Measurements from ENCODE around the gene NADSYN1.

- no peak for TF ChIP-seq EP300 (conservative IDR thresholded peaks at IDR 0.05; ENCODE audit: poor library complexity, severe bottlenecking)
- TF ChIP-seq, protein P1, sequence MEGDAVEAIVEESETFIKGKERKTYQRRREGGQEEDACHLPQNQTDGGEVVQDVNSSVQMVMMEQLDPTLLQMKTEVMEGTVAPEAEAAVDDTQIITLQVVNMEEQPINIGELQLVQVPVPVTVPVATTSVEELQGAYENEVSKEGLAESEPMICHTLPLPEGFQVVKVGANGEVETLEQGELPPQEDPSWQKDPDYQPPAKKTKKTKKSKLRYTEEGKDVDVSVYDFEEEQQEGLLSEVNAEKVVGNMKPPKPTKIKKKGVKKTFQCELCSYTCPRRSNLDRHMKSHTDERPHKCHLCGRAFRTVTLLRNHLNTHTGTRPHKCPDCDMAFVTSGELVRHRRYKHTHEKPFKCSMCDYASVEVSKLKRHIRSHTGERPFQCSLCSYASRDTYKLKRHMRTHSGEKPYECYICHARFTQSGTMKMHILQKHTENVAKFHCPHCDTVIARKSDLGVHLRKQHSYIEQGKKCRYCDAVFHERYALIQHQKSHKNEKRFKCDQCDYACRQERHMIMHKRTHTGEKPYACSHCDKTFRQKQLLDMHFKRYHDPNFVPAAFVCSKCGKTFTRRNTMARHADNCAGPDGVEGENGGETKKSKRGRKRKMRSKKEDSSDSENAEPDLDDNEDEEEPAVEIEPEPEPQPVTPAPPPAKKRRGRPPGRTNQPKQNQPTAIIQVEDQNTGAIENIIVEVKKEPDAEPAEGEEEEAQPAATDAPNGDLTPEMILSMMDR (IDR thresholded peaks at IDR 0.05; ENCODE audit: poor library complexity, severe bottlenecking) = no peak
- TF ChIP-seq, protein P2, sequence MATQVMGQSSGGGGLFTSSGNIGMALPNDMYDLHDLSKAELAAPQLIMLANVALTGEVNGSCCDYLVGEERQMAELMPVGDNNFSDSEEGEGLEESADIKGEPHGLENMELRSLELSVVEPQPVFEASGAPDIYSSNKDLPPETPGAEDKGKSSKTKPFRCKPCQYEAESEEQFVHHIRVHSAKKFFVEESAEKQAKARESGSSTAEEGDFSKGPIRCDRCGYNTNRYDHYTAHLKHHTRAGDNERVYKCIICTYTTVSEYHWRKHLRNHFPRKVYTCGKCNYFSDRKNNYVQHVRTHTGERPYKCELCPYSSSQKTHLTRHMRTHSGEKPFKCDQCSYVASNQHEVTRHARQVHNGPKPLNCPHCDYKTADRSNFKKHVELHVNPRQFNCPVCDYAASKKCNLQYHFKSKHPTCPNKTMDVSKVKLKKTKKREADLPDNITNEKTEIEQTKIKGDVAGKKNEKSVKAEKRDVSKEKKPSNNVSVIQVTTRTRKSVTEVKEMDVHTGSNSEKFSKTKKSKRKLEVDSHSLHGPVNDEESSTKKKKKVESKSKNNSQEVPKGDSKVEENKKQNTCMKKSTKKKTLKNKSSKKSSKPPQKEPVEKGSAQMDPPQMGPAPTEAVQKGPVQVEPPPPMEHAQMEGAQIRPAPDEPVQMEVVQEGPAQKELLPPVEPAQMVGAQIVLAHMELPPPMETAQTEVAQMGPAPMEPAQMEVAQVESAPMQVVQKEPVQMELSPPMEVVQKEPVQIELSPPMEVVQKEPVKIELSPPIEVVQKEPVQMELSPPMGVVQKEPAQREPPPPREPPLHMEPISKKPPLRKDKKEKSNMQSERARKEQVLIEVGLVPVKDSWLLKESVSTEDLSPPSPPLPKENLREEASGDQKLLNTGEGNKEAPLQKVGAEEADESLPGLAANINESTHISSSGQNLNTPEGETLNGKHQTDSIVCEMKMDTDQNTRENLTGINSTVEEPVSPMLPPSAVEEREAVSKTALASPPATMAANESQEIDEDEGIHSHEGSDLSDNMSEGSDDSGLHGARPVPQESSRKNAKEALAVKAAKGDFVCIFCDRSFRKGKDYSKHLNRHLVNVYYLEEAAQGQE (IDR thresholded peaks at IDR 0.05; ENCODE audit: borderline replicate concordance) = no peak
- TF ChIP-seq EZH2 (IDR thresholded peaks at IDR 0.05; ENCODE audit: borderline replicate concordance, insufficient read depth, low read length, poor library complexity, severe bottlenecking) = no peak
- TF ChIP-seq POLR2AphosphoS5 (IDR thresholded peaks at IDR 0.05) = no peak
- no peak for TF ChIP-seq SMC3 (conservative IDR thresholded peaks at IDR 0.05; ENCODE audit: poor library complexity)
- TF ChIP-seq TAF1 (IDR thresholded peaks at IDR 0.05; ENCODE audit: low read depth) = no peak
Observed at GRCh38 chr11:71502026-71502425, 49.0 kb downstream of the NADSYN1 start.
